Lower leg skin (tissue), 4 donors: Measurements from ENCODE around the gene LILRA6. TPM values are rescaled to one million over a fixed set of nuclear protein-coding genes. Genes with fewer than 3 reads are reported as not detected.

Experiments
- DNase-seq, 2 donors: peaks; one replicate each; pipeline ENCODE4 v3.0.0-alpha.2; 2019; ENCODE audit warnings: low spot score in 2 of 2
- H3K4me3 ChIP-seq: fragments of 200-600 bp; sonication (generic); 2 replicates; pipeline ENCODE4 v1.5.1; 2017; ENCODE audit warnings: mild to moderate bottlenecking, low read depth; ENCODE audit not compliant: poor library complexity, severe bottlenecking
- CTCF ChIP-seq, 3 donors: fragments of 450-650 bp; IDR thresholded peaks; one replicate each; pipeline ENCODE4 v1.5.1; 2016; ENCODE audit warnings: antibody characterized with exemption in 3 of 3, mild to moderate bottlenecking in 3 of 3, moderate library complexity in 2 of 3
- POLR2A ChIP-seq, 2 donors: fragments of 450-650 bp; IDR thresholded peaks; one replicate each; pipeline ENCODE4 v1.6.1; 2016 to 2017; ENCODE audit warnings: antibody characterized with exemption in 2 of 2, mild to moderate bottlenecking in 1 of 2, moderate library complexity in 1 of 2
- WGBS, 2 donors: methylation state at CpG; one replicate each; pipeline ENCODE4 v1.1.5; 2018; 5-methylcytosine and 5-hydroxymethylcytosine counted together
- intact Hi-C: fragments of 100-400 bp; cut with DNase I; formaldehyde crosslinking; loops from one replicate; pipeline ENCODE4 v1.15.0; 2023; ENCODE audit warnings: low total_unique reads
- total RNA-seq, 4 donors: library from RNA; depleted of rRNA; stranded (reverse); fragments of >200 nt; gene quantifications; one replicate each; pipeline ENCODE4 v1.1.0, GENCODE V29; 2016

LILRA6 gene
- total RNA-seq, 4 donors from 2014 or later = 0.98 to 1.6 (median 1.5) TPM; not detected in 1

GRCh38 chr19:54256250-54257115, 13.9 kb upstream of the LILRA6 start:
- WGBS, 2 donors = 69 to 72% methylated on average over 15 to 16 of the region's 19 CpGs
- no peak overlapping the region for H3K4me3 ChIP-seq
- intact Hi-C loops = no loop called here
- TF ChIP-seq CTCF (IDR thresholded peaks at IDR 0.05) (no peak), POLR2A (IDR thresholded peaks at IDR 0.05) (no peak)
- DNase-seq = peak in 1 of 2 donors; percentile 80

GRCh38 chr19:54255105-54255775, 12.7 kb upstream of the LILRA6 start:
- TF ChIP-seq POLR2A (IDR thresholded peaks at IDR 0.05) = no peak
- no peak for TF ChIP-seq CTCF (IDR thresholded peaks at IDR 0.05)
- intact Hi-C loops = no loop called here
- peak in 1 of 2 donors; percentile 83 for DNase-seq
- H3K4me3 ChIP-seq = no peak overlapping the region
- WGBS, 2 donors = 43 to 52% methylated on average over 12 to 19 of the region's 26 CpGs

GRCh38 chr19:54254195-54254906, 11.8 kb upstream of the LILRA6 start:
- intact Hi-C loops = no loop called here
- no peak for DNase-seq
- WGBS, 2 donors = 38 to 42% methylated on average over 13 to 17 of the region's 17 CpGs
- no peak for TF ChIP-seq POLR2A (IDR thresholded peaks at IDR 0.05)
- no peak for TF ChIP-seq CTCF (IDR thresholded peaks at IDR 0.05)
- no peak overlapping the region for H3K4me3 ChIP-seq

GRCh38 chr19:54253331-54254194, 11.0 kb upstream of the LILRA6 start:
- 42 to 48% methylated on average over 22 to 23 of the region's 23 CpGs for WGBS, 2 donors
- no peak for DNase-seq
- intact Hi-C loops = no loop called here

More at GRCh38 chr19:54253331-54254194, 11.0 kb upstream of the LILRA6 start:
- H3K4me3 ChIP-seq = no peak overlapping the region
- TF ChIP-seq CTCF (IDR thresholded peaks at IDR 0.05) (no peak), POLR2A (IDR thresholded peaks at IDR 0.05) (no peak)
